ENCODE results near the gene TMEM37. TPM values are rescaled to one million over a fixed set of nuclear protein-coding genes. Genes with fewer than 3 reads are reported as not detected.

TMEM37 gene
- polyA plus RNA-seq (2011; rRNA removed) (0.51 and 0.63 TPM in 2 replicates), polyA minus RNA-seq (2011; rRNA and poly(A)+ RNA removed) (0.43 TPM in 1 of 2 replicates, not detected in the other)

GRCh38 chr2:119431155-119431975 is at the start of gene TMEM37:
Gene TMEM37, plus strand, starts transcription at chr2:119431854. Its CDS starts 50 bp downstream, at chr2:119431904.
- CTCF ChIA-PET: interaction anchor here (0.6 to 1.9 kb wide), 3 partner anchors 21 to 64 kb away, joined by 3 to 5 read pairs (median 3); no protein-coding TSS in a partner anchor
- no peak for DNase-seq (ENCODE audit: low read depth)
- TF ChIP-seq, protein P1, sequence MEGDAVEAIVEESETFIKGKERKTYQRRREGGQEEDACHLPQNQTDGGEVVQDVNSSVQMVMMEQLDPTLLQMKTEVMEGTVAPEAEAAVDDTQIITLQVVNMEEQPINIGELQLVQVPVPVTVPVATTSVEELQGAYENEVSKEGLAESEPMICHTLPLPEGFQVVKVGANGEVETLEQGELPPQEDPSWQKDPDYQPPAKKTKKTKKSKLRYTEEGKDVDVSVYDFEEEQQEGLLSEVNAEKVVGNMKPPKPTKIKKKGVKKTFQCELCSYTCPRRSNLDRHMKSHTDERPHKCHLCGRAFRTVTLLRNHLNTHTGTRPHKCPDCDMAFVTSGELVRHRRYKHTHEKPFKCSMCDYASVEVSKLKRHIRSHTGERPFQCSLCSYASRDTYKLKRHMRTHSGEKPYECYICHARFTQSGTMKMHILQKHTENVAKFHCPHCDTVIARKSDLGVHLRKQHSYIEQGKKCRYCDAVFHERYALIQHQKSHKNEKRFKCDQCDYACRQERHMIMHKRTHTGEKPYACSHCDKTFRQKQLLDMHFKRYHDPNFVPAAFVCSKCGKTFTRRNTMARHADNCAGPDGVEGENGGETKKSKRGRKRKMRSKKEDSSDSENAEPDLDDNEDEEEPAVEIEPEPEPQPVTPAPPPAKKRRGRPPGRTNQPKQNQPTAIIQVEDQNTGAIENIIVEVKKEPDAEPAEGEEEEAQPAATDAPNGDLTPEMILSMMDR (IDR thresholded peaks at IDR 0.05; ENCODE audit: insufficient read depth, low read depth, low read length): no peak

DNA sequence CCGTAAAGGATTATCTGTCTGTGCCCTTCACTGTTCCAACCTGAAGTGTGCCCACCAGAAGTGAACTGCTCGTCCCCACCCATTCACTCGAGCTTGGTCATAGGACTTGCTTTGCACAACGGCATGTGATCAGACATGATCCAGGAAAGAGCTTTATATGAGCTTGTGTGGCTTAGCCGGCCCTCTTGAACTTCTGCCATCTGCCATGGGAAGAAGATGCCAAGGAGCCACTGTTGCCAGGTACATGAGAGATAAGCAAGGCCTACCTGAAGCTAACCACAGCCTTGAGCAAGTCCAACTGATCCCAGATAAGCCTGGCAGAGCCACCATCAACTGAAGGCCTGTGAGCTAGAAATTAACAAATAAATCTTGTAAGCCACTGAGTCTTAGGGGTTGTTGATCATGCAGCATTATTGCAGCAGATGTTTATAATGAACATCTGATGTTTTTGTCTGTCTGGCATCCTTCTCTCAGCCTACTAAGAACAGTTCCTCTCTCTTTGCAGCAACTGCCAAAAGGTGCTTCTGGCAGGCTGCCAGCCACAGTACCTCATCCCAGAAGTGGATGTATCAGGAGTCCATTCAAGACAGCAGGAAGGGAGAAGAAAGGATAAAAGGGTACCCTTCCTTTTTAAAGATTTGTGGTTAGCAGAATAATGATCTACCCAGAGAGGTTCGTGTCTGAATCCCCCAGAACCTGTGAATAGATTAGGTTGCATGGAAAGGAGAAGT is 48.1 kb upstream of the TMEM37 start:
- TF ChIP-seq, protein P1 (IDR thresholded peaks at IDR 0.05; ENCODE audit: insufficient read depth, low read depth, low read length): no peak
- no peak overlapping the region for H3K4me3 ChIP-seq (ENCODE audit: low read depth, low read length)
- H3K36me3 ChIP-seq (ENCODE audit: control insufficient read depth, insufficient read depth, low read length): no peaks in the 10 kb centered on the region
- peaks cover 1% of the 10 kb centered on the region for H3K27me3 ChIP-seq (ENCODE audit: control insufficient read depth, insufficient read depth, low read length)
- DNase-seq (ENCODE audit: low read depth): no peak
- POLR2A ChIA-PET: no interaction called here
- CTCF ChIA-PET: no interaction called here

More at GRCh38 chr2:119431155-119431975, at the start of gene TMEM37:
- Histone ChIP-seq H3K36me3 (ENCODE audit: control insufficient read depth, insufficient read depth, low read length) (no peaks in the 10 kb centered on the region), H3K27me3 (ENCODE audit: control insufficient read depth, insufficient read depth, low read length) (peaks cover 10% of the 10 kb centered on the region), H3K4me3 (ENCODE audit: low read depth, low read length) (peak within 1 kb of the TSS; percentile 41)
- POLR2A ChIA-PET: no interaction called here

- TF ChIP-seq, protein P1 (IDR thresholded peaks at IDR 0.05; ENCODE audit: insufficient read depth, low read depth, low read length): no peak
- no peaks in the 10 kb centered on the region for H3K36me3 ChIP-seq (ENCODE audit: control insufficient read depth, insufficient read depth, low read length)
- H3K27me3 ChIP-seq (ENCODE audit: control insufficient read depth, insufficient read depth, low read length): peaks cover 1% of the 10 kb centered on the region
- CTCF ChIA-PET: no interaction called here
- no peak for DNase-seq (ENCODE audit: low read depth)
- POLR2A ChIA-PET: no interaction called here
- no peak overlapping the region for H3K4me3 ChIP-seq (ENCODE audit: low read depth, low read length)
Measured at GRCh38 chr2:119384971-119385370, 46.7 kb upstream of the TMEM37 start.

- TF ChIP-seq, protein P1 (IDR thresholded peaks at IDR 0.05; ENCODE audit: insufficient read depth, low read depth, low read length): no peak
- H3K36me3 ChIP-seq (ENCODE audit: control insufficient read depth, insufficient read depth, low read length): no peaks in the 10 kb centered on the region
- peaks cover 1% of the 10 kb centered on the region for H3K27me3 ChIP-seq (ENCODE audit: control insufficient read depth, insufficient read depth, low read length)
- POLR2A ChIA-PET: no interaction called here
- CTCF ChIA-PET: no interaction called here
- H3K4me3 ChIP-seq (ENCODE audit: low read depth, low read length): no peak overlapping the region
- no peak for DNase-seq (ENCODE audit: low read depth)
Measured at GRCh38 chr2:119385466-119385865, 46.2 kb upstream of the TMEM37 start.

Measured in BJ (cell line).